K562 (cell line): Measurements from ENCODE around the gene SLC39A11. TPM values are rescaled to one million over a fixed set of nuclear protein-coding genes. Genes with fewer than 3 reads are reported as not detected.

Experiments used
- CHD7 ChIP-seq: fragments of 200-600 bp; sonication (generic); IDR thresholded peaks from one replicate; pipeline ENCODE4 v1.6.1; 2012; ENCODE audit warnings: mild to moderate bottlenecking, low read depth, low read length, inconsistent platforms
- FOXA3 ChIP-seq, 2 experiments: fragments of 450-650 bp in 1 of 2; sonication (generic) in 1 of 2; formaldehyde crosslinking; IDR thresholded peaks in 1 of 2; conservative IDR thresholded peaks in 1 of 2; 2 replicates each; pipeline versions ENCODE4 v1.4.0 to v1.8.0; 2020 to 2022; ENCODE audit warnings: mild to moderate bottlenecking in 2 of 2, missing genetic modification reagents in 1 of 2
- KLF16 ChIP-seq: IDR thresholded peaks from 2 replicates; pipeline ENCODE4 v1.6.1; 2016; ENCODE audit warnings: antibody characterized with exemption
- LEF1 ChIP-seq: fragments of 450-650 bp; IDR thresholded peaks from 2 replicates; pipeline ENCODE4 v1.6.1; 2016; ENCODE audit warnings: mild to moderate bottlenecking
- MYNN ChIP-seq, 2 experiments: sonication (generic); formaldehyde crosslinking in 1 of 2; IDR thresholded peaks; 2 replicates each; pipeline versions ENCODE4 v1.5.0 to v1.6.1; 2016 to 2020; ENCODE audit warnings: antibody characterized with exemption in 1 of 2, missing genetic modification reagents in 1 of 2
- NFRKB ChIP-seq: fragments of 450-650 bp; IDR thresholded peaks from 2 replicates; pipeline ENCODE4 v1.6.1; 2016; ENCODE audit warnings: low read depth
- RCOR1 ChIP-seq, 2 experiments: IDR thresholded peaks; 2 replicates each; pipeline ENCODE4 v1.6.1; 2012; ENCODE audit warnings: low read depth in 2 of 2, low read length in 2 of 2, borderline replicate concordance in 1 of 2, improper control_type of control experiment in 1 of 2
- TAF1 ChIP-seq: IDR thresholded peaks from 2 replicates; pipeline ENCODE4 v1.6.1; 2011; ENCODE audit warnings: mild to moderate bottlenecking, low read length, moderate library complexity; ENCODE audit not compliant: insufficient read depth, control insufficient read depth, severe bottlenecking; ENCODE audit errors: extremely low read depth
- TAF9B ChIP-seq: fragments of 450-650 bp; IDR thresholded peaks from 2 replicates; pipeline ENCODE4 v1.6.1; 2018; ENCODE audit warnings: mild to moderate bottlenecking; ENCODE audit not compliant: partially characterized antibody
- YY1 ChIP-seq, 3 experiments: IDR thresholded peaks; 2 replicates each; pipeline ENCODE4 v1.6.1; 2011; ENCODE audit warnings: low read length in 2 of 3, mild to moderate bottlenecking in 2 of 3, moderate library complexity in 2 of 3, borderline replicate concordance in 1 of 3, control low read depth in 1 of 3, low read depth in 1 of 3; ENCODE audit not compliant: insufficient read depth in 3 of 3, insufficient replicate concordance in 2 of 3, control insufficient read depth in 1 of 3, insufficient read length in 1 of 3; ENCODE audit errors: extremely low read depth in 1 of 3
- ZBTB7A ChIP-seq: IDR thresholded peaks from 2 replicates; pipeline ENCODE4 v1.6.1; 2011; ENCODE audit warnings: low read depth, mild to moderate bottlenecking, low read length, moderate library complexity, borderline replicate concordance; ENCODE audit not compliant: control insufficient read depth
- ZNF24 ChIP-seq: fragments of 450-650 bp; IDR thresholded peaks from 2 replicates; pipeline ENCODE4 v1.6.1; 2016
- ZNF717 ChIP-seq: fragments of 250-450 bp; sonication (Bioruptor Pico); IDR thresholded peaks from 2 replicates; pipeline ENCODE4 v1.5.0; 2021
- polyA plus RNA-seq, 8 experiments: library from polyadenylated mRNA; depleted of rRNA in 4 of 8; stranded (reverse) in 5 of 8; unstranded in 3 of 8; fragments of >200 nt; fragmentation: Nextera tagmentation in 2 of 8; fragmentation: Illumina TruSeq in 1 of 8; extraction: Ambion mirVana in 2 of 8; extraction: Trizol in 1 of 8; gene quantifications; 2 replicates each; pipeline versions ENCODE4 v1.2.1 to v1.2.3, GENCODE V29; 2011 to 2014; ENCODE audit warnings: inconsistent platforms in 1 of 8, missing spikeins in 1 of 8
- total RNA-seq, 7 experiments: library from RNA; depleted of rRNA in 6 of 7; stranded (reverse); fragments of >200 nt in 6 of 7; fragmentation: Illumina TruSeq in 2 of 7; extraction: Trizol in 2 of 7; gene quantifications; 2 replicates each; pipeline versions ENCODE4 v1.2.1 to v1.2.3, GENCODE V29; 2011 to 2021; ENCODE audit warnings: low replicate concordance in 1 of 7
- TF ChIP-seq, protein P1 (sequence below), 2 experiments: fragments of 450-650 bp; IDR thresholded peaks; 2 replicates each; pipeline ENCODE4 v1.6.1; 2016

SLC39A11 gene
- total and polyA plus RNA-seq, 9 of the 15 experiments (the other 6 are each of a cell fraction or from before 2014, with no cell fraction given), result 10.5 to 26.4 (median 13.4) TPM

GRCh38 chr17:73011016-73011486 is 81.4 kb downstream of the SLC39A11 start (continued):
- no peak for TF ChIP-seq CHD7
- TF ChIP-seq FOXA3 (CRISPR knock-in tag; conservative IDR thresholded peaks at IDR 0.05 in 1 of 2, IDR thresholded peaks at IDR 0.05 in 1 of 2), result no peak
- peak; percentile 62; the same call in 1 of the 2 replicates for TF ChIP-seq KLF16
- TF ChIP-seq MYNN (IDR thresholded peaks at IDR 0.05), result peak; percentile 89
- no peak for TF ChIP-seq MYNN (CRISPR knock-in tag; IDR thresholded peaks at IDR 0.05)
- peak; percentile 53; the same call in 1 of the 2 replicates for TF ChIP-seq ZBTB7A
- TF ChIP-seq, protein P1, sequence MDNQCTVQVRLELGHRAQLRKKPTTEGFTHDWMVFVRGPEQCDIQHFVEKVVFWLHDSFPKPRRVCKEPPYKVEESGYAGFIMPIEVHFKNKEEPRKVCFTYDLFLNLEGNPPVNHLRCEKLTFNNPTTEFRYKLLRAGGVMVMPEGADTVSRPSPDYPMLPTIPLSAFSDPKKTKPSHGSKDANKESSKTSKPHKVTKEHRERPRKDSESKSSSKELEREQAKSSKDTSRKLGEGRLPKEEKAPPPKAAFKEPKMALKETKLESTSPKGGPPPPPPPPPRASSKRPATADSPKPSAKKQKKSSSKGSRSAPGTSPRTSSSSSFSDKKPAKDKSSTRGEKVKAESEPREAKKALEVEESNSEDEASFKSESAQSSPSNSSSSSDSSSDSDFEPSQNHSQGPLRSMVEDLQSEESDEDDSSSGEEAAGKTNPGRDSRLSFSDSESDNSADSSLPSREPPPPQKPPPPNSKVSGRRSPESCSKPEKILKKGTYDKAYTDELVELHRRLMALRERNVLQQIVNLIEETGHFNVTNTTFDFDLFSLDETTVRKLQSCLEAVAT (IDR thresholded peaks at IDR 0.05), result no peak
- TF ChIP-seq ZNF717, result no peak
- 0 out of 2 replicates have a peak, but pooled peaks have one; percentile 67 for TF ChIP-seq NFRKB
- TF ChIP-seq TAF9B, result peak; percentile 57
- TF ChIP-seq ZNF24, result 0 out of 2 replicates have a peak, but pooled peaks have one; percentile 41
- peak; percentile 51 for TF ChIP-seq TAF1
- TF ChIP-seq RCOR1 (IDR thresholded peaks at IDR 0.05; ENCODE audit: borderline replicate concordance in 1 of 2, low read depth in 2 of 2, low read length in 2 of 2), result peak; percentile 13 to 92; a peak in 3 of 4 replicates
- TF ChIP-seq YY1 (IDR thresholded peaks at IDR 0.05; ENCODE audit: borderline replicate concordance in 1 of 3, control insufficient read depth in 1 of 3, extremely low read depth in 1 of 3, insufficient read depth in 3 of 3, insufficient read length in 1 of 3, insufficient replicate concordance in 2 of 3, low read depth in 1 of 3, low read length in 2 of 3), result peak in 1 of 3 experiments; percentile 51
- TF ChIP-seq LEF1, result peak; percentile 59; the same call in 1 of the 2 replicates
